Stimulated activated CD4-positive, alpha-beta T cell treated with anti-CD3 and anti-CD28 coated beads, Interleukin-4, amount 100 ng/mL, for 1 hour (primary cell): ENCODE measurements around the gene SPC25.

Experiments
- DNase-seq: peaks from one replicate; pipeline ENCODE4 v3.0.0-alpha.2; 2020

Gene SPC25

DNA sequence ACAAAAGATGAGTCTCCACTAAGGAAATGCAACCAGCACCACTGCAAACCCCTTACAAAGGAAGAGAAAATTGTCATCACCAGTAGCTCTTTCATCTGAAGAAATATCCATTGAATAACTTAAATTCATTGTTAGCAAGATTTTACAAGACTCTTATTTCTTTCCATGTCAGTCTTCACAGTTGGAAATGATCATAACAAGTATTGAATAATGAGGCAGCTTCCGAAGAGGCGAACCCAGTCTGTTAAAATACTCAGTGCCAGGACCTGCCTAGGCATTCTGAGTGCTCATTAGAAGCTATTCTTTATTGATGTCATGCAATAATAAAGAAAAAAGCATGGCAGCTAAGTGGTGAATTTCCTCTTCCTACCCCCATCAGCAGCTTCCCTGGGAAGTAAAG, 54.3 kb downstream of the SPC25 start:
- no peak for DNase-seq

DNA sequence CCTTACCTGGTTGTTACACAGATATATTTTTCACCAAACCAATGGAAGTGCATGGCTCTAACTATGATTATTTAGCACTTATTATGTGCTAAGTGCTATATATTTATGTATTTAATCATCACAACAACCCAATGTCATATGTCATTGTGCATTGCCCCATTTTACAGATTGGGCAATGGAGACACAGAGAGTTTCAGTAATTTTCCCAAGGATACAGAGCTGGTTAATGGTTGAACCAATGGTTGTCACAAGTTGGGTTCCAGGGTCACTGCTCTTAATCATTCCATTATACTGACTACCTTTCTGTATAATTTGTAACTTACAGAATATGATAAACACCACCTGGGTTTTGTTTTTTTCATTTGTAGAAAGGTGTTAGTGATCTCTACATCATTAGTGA, 58.6 kb downstream of the SPC25 start:
- no peak for DNase-seq

DNA sequence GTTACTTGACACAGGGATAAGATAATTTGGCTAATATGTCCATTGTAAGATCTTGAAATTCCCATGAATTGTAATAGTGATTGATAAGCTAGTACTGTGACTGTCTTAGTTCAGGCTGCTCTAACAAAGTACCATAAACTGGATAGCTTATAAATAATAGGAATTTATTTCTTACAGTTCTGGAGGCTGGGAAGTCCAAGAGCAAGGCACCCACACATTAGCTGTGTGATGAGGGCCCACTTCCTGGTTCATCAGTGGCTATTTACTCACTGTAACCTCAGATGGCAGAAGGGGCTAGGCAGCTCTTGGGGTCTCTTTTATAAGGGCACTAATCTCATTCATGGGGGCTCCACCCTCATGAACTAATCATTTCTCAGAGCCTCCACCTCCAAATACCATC, 59.3 kb downstream of the SPC25 start:
- no peak for DNase-seq

DNA sequence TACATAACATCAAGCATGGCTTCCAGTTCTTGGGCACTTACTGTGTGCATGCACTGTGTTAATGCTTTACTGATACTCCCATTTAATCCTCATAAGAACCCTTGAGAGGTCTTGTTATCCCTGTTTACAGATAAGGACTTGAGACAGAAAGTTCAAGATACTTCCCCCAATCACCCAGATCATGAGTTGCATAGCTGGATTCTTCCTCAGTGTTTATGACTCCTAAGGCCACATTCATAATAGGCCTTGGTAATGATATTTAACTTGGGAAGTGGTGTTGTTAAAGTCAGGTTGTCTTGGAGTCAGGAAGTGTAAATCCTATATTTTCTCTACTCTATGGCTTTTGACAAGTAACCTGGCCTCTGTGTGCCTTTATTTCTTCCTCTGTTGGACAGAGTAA, 65.1 kb downstream of the SPC25 start:
- no peak for DNase-seq

DNA sequence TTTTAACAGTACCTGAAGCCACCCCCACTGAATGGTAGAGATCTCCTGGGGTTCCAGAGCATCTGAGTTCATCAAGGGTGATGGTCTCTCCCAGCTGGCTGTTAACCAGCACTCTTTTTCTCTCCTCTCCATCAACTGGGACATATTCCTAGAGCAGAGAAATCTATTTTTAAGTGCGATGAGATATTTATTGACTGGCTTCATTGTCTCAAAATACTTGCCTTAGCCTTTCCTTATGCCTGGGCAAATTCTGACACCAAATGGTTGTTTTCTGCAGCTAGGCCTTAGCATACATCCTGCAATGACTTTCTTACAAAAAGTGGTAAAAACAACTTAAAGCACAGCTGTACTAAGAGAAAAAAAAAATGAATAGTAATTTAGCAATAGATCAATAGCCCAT, 68.2 kb downstream of the SPC25 start:
- no peak for DNase-seq

DNA sequence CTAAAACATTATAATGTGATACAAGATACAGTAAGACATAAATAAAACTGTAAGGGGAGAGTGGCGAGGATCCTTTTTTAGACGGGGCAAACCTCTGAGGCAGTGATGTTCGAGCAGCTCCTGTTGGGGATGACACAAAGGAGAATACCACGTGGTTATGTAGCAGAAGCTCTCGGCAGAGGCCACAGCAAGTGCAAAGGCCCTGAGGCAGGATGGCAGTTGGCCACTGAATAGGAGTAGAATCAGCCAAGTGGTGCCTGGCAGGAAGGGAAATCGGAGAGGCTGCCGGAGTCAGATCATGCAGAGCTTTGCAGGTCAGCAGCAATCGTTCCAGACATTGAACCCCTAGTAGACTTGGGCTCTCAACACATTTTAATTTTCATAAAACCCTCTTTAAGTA, 68.7 kb downstream of the SPC25 start:
- no peak for DNase-seq
